ENCODE data around the gene ERCC8.

The ERCC8 gene

DNA sequence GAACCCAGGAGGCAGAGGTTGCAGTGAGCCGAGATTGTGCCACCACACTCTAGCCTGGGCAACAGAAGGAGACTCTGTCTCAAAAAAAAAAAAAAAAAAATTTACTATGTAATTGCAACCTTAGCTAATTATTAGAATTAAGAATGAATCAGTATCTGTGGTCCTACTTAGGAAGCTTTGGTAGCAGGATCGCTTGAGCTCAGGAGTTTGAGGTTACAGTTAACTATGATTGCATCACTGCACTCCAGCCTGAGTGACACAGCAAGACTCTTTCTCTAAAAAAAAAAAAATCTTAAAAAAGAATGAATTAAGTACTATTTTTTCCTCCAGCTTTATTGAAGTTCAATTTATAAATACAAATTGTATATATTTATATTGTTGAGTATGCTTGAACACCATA is 16.8 kb upstream of the ERCC8 start:
- no peak overlapping the region for H3K4me3 ChIP-seq (ENCODE audit: low read depth, low read length)
- H3K9me3 ChIP-seq (ENCODE audit: control insufficient read depth, insufficient read depth, low read length): no peaks in the 10 kb centered on the region
- H3K27ac ChIP-seq (ENCODE audit: low read depth, low read length): no peak overlapping the region
- H3K36me3 ChIP-seq (ENCODE audit: control insufficient read depth, insufficient read depth, low read length): no peaks in the 10 kb centered on the region
- no peaks in the 10 kb centered on the region for H3K4me1 ChIP-seq (ENCODE audit: control insufficient read depth, insufficient read depth, low read length)
- no peaks in the 10 kb centered on the region for H3K27me3 ChIP-seq (ENCODE audit: control insufficient read depth, insufficient read depth, low read length)
- no peak overlapping the region for H3K9ac ChIP-seq (ENCODE audit: low read depth, low read length)

DNA sequence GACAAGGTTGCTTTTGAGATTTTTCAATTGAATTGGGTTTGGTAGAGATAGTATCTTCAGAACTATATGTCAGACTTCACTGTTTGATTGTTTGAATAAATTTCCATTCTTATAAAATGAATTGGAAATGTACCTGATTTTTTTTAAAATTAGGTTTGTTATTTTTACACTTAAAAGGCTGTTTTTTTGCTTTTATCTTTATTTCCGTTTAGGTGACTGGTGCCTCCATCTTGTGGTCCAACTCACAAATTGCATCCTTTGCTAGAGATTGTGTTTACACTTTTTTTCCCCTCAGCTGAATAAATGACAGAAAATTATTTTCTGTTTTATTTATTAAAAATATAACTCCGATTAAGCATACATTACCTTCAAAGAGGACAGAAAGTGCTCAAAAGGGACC is 15.7 kb upstream of the ERCC8 start:
- Histone ChIP-seq H3K9me3 (ENCODE audit: control insufficient read depth, insufficient read depth, low read length) (no peaks in the 10 kb centered on the region), H3K4me3 (ENCODE audit: low read depth, low read length) (no peak overlapping the region), H3K27me3 (ENCODE audit: control insufficient read depth, insufficient read depth, low read length) (no peaks in the 10 kb centered on the region), H3K4me1 (ENCODE audit: control insufficient read depth, insufficient read depth, low read length) (no peaks in the 10 kb centered on the region), H3K9ac (ENCODE audit: low read depth, low read length) (no peak overlapping the region), H3K36me3 (ENCODE audit: control insufficient read depth, insufficient read depth, low read length) (no peaks in the 10 kb centered on the region), H3K27ac (ENCODE audit: low read depth, low read length) (no peak overlapping the region)

DNA sequence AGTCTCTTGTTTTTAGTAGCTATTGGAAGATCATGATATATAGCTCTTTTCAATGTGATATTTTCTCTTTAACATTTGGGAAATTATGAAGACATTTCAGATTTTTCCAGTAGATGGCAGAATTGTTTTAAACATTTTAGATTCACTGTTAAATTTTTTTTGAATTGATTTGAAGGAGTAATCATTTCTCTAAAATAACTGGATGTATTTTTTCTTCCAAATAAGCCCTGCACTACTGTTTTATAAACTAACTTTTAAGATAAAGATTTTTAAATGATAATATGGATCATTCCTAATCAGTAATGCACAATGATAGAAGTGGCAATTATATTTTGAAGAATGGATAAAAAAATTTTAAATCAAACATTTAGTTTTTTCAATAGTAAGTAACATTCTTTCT is 14.3 kb upstream of the ERCC8 start:
- Histone ChIP-seq H3K9me3 (ENCODE audit: control insufficient read depth, insufficient read depth, low read length) (no peaks in the 10 kb centered on the region), H3K4me3 (ENCODE audit: low read depth, low read length) (no peak overlapping the region), H3K27ac (ENCODE audit: low read depth, low read length) (no peak overlapping the region), H3K4me1 (ENCODE audit: control insufficient read depth, insufficient read depth, low read length) (peaks cover 2% of the 10 kb centered on the region), H3K27me3 (ENCODE audit: control insufficient read depth, insufficient read depth, low read length) (no peaks in the 10 kb centered on the region), H3K9ac (ENCODE audit: low read depth, low read length) (no peak overlapping the region), H3K36me3 (ENCODE audit: control insufficient read depth, insufficient read depth, low read length) (no peaks in the 10 kb centered on the region)

GRCh38 chr5:60958712-60959111 is 13.8 kb upstream of the ERCC8 start:
- H3K27me3 ChIP-seq (ENCODE audit: control insufficient read depth, insufficient read depth, low read length): no peaks in the 10 kb centered on the region
- no peaks in the 10 kb centered on the region for H3K36me3 ChIP-seq (ENCODE audit: control insufficient read depth, insufficient read depth, low read length)
- peaks cover 6% of the 10 kb centered on the region for H3K4me1 ChIP-seq (ENCODE audit: control insufficient read depth, insufficient read depth, low read length)
- no peaks in the 10 kb centered on the region for H3K9me3 ChIP-seq (ENCODE audit: control insufficient read depth, insufficient read depth, low read length)
- H3K27ac ChIP-seq (ENCODE audit: low read depth, low read length): no peak overlapping the region
- H3K9ac ChIP-seq (ENCODE audit: low read depth, low read length): no peak overlapping the region
- no peak overlapping the region for H3K4me3 ChIP-seq (ENCODE audit: low read depth, low read length)

DNA sequence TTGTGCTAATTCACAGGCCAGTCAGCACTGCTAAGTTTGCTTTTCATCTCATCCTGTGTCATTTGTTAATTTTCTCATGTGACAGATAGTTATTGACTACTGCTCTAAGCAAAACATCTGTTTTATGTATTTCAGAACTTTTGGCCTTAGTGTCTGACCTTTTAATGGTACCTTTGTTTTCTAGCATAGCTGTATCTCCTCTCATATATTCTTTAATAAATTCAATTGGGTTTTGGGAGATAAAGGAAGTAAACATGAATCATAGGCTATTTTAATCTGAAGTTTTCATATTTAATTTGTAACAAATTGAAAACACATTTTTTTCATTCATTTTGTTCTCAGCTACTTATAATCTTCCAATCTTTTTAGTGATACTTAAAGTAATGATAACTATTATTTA is 13.2 kb upstream of the ERCC8 start:
- H3K27me3 ChIP-seq (ENCODE audit: control insufficient read depth, insufficient read depth, low read length): no peaks in the 10 kb centered on the region
- H3K4me3 ChIP-seq (ENCODE audit: low read depth, low read length): no peak overlapping the region
- no peak overlapping the region for H3K27ac ChIP-seq (ENCODE audit: low read depth, low read length)
- H3K9me3 ChIP-seq (ENCODE audit: control insufficient read depth, insufficient read depth, low read length): no peaks in the 10 kb centered on the region
- no peaks in the 10 kb centered on the region for H3K36me3 ChIP-seq (ENCODE audit: control insufficient read depth, insufficient read depth, low read length)
- H3K9ac ChIP-seq (ENCODE audit: low read depth, low read length): no peak overlapping the region
- peaks cover 6% of the 10 kb centered on the region for H3K4me1 ChIP-seq (ENCODE audit: control insufficient read depth, insufficient read depth, low read length)

DNA sequence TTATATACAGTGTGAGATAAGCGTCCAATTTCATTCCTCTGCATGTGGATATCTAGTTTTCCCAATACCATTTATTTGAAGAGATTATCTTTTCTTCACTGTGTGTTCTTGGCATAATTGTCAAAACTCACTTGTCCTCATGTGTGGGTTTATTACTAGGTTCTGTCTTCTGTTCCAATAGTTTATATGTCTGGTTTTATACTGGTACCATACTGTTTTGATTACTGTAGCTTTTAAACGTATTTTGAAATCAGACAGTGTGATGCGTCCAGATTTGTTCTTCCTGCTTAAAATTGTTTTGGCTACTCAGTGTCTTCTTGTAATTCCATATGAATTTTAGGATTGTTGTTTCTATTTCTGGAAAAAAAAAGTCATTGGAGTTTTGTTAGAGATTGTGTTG is 10.4 kb upstream of the ERCC8 start:
- Histone ChIP-seq H3K4me1 (ENCODE audit: control insufficient read depth, insufficient read depth, low read length) (peaks cover 6% of the 10 kb centered on the region), H3K36me3 (ENCODE audit: control insufficient read depth, insufficient read depth, low read length) (no peaks in the 10 kb centered on the region), H3K9me3 (ENCODE audit: control insufficient read depth, insufficient read depth, low read length) (no peaks in the 10 kb centered on the region), H3K27me3 (ENCODE audit: control insufficient read depth, insufficient read depth, low read length) (no peaks in the 10 kb centered on the region), H3K27ac (ENCODE audit: low read depth, low read length) (no peak overlapping the region), H3K4me3 (ENCODE audit: low read depth, low read length) (no peak overlapping the region), H3K9ac (ENCODE audit: low read depth, low read length) (no peak overlapping the region)

- H3K4me3 ChIP-seq (ENCODE audit: low read depth, low read length): no peak overlapping the region
Observed at GRCh38 chr5:60948738-60949137, 3.9 kb upstream of the ERCC8 start.

GRCh38 chr5:60945813-60946187 is 930 bp upstream of the ERCC8 start:
- Histone ChIP-seq H3K4me1 (ENCODE audit: control insufficient read depth, insufficient read depth, low read length) (peaks cover 10% of the 10 kb centered on the region), H3K9me3 (ENCODE audit: control insufficient read depth, insufficient read depth, low read length) (no peaks in the 10 kb centered on the region), H3K27me3 (ENCODE audit: control insufficient read depth, insufficient read depth, low read length) (peaks cover 7% of the 10 kb centered on the region), H3K4me3 (ENCODE audit: low read depth, low read length) (peak overlapping the region; percentile 93), H3K9ac (ENCODE audit: low read depth, low read length) (peak overlapping the region; percentile 50), H3K36me3 (ENCODE audit: control insufficient read depth, insufficient read depth, low read length) (0 out of 2 replicates have a peak, but pooled peaks cover 2% of the 10 kb centered on the region), H3K27ac (ENCODE audit: low read depth, low read length) (no peak overlapping the region)

More at GRCh38 chr5:60948738-60949137, 3.9 kb upstream of the ERCC8 start:
- peaks cover 10% of the 10 kb centered on the region for H3K4me1 ChIP-seq (ENCODE audit: control insufficient read depth, insufficient read depth, low read length)
- no peak overlapping the region for H3K27ac ChIP-seq (ENCODE audit: low read depth, low read length)
- no peak overlapping the region for H3K9ac ChIP-seq (ENCODE audit: low read depth, low read length)
- H3K27me3 ChIP-seq (ENCODE audit: control insufficient read depth, insufficient read depth, low read length): peaks cover 7% of the 10 kb centered on the region
- H3K36me3 ChIP-seq (ENCODE audit: control insufficient read depth, insufficient read depth, low read length): no peaks in the 10 kb centered on the region
- no peaks in the 10 kb centered on the region for H3K9me3 ChIP-seq (ENCODE audit: control insufficient read depth, insufficient read depth, low read length)

DNA sequence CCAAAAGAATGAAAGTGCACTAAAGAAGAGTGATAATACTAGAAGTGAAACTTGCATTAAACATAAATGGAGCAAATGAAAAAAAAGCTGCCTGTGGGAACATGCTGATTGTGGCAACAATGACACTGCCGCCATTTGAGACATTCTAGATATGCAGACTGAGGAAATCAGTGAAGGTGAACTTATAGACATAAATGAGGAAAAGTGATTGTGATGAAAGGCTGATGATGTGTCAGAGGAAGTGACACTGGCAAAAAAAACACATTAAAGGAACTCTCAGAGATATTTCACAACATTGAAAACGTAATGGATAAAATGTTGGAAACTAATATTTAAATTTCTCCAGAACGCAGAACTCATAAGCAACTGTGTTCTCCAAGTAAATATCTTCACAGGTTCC is 1.2 kb downstream of the ERCC8 start:
- H3K4me1 ChIP-seq (ENCODE audit: control insufficient read depth, insufficient read depth, low read length): peaks cover 10% of the 10 kb centered on the region
- no peaks in the 10 kb centered on the region for H3K9me3 ChIP-seq (ENCODE audit: control insufficient read depth, insufficient read depth, low read length)
- no peak overlapping the region for H3K9ac ChIP-seq (ENCODE audit: low read depth, low read length)
- H3K27ac ChIP-seq (ENCODE audit: low read depth, low read length): no peak overlapping the region
- H3K27me3 ChIP-seq (ENCODE audit: control insufficient read depth, insufficient read depth, low read length): peaks cover 7% of the 10 kb centered on the region
- H3K4me3 ChIP-seq (ENCODE audit: low read depth, low read length): peak overlapping the region; percentile 93; the same call in 1 of the 2 replicates
- peaks cover 10% of the 10 kb centered on the region; the same call in 1 of the 2 replicates for H3K36me3 ChIP-seq (ENCODE audit: control insufficient read depth, insufficient read depth, low read length)

DNA sequence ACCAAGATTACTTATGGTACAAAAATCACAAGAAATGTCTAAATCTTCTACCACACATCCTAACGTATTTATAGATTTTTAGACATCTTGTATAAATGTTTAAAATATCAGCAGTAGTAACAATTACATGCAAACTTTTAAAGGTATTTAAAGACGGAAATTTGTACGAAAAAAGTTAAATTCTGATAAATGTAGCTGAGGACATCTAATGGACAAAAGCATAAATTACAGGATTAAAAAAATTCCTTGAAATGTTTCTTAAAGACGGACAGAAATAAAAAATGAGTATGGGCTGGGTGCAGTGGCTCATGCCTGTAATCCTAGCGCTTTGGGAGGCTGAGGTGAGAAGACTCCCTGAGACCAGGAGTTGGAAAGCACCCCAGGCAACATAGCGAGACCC is 15.8 kb downstream of the ERCC8 start:
- H3K4me3 ChIP-seq (ENCODE audit: low read depth, low read length): no peak overlapping the region
- no peak overlapping the region for H3K9ac ChIP-seq (ENCODE audit: low read depth, low read length)
- no peaks in the 10 kb centered on the region for H3K4me1 ChIP-seq (ENCODE audit: control insufficient read depth, insufficient read depth, low read length)
- no peaks in the 10 kb centered on the region for H3K27me3 ChIP-seq (ENCODE audit: control insufficient read depth, insufficient read depth, low read length)
- H3K9me3 ChIP-seq (ENCODE audit: control insufficient read depth, insufficient read depth, low read length): no peaks in the 10 kb centered on the region
- peaks cover 36% of the 10 kb centered on the region for H3K36me3 ChIP-seq (ENCODE audit: control insufficient read depth, insufficient read depth, low read length)
- H3K27ac ChIP-seq (ENCODE audit: low read depth, low read length): no peak overlapping the region

GRCh38 chr5:60927450-60927849 is 17.4 kb downstream of the ERCC8 start:
- no peak overlapping the region for H3K4me3 ChIP-seq (ENCODE audit: low read depth, low read length)

DNA sequence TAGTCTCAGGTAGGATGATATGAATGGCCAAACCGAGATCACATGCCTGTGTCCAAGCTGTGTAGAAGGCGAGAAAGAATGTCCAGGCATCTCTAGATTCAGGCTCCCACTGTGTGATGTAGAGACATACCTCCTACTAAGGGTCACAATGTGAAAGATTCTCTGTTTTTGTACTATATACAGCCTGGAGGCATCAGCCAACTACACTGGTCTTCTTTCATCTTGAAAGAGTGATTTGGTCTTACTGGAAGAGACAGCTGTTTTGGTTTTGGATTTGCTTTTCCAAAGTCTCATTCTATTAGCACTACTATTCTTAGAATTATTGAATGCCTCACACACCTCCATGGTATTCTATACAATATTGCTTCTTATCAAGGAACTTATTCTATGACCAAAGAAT is 26.4 kb downstream of the ERCC8 start:
- Histone ChIP-seq H3K27ac (ENCODE audit: low read depth, low read length) (no peak overlapping the region), H3K4me3 (ENCODE audit: low read depth, low read length) (no peak overlapping the region), H3K27me3 (ENCODE audit: control insufficient read depth, insufficient read depth, low read length) (no peaks in the 10 kb centered on the region), H3K9me3 (ENCODE audit: control insufficient read depth, insufficient read depth, low read length) (no peaks in the 10 kb centered on the region), H3K36me3 (ENCODE audit: control insufficient read depth, insufficient read depth, low read length) (peaks cover 30% of the 10 kb centered on the region), H3K9ac (ENCODE audit: low read depth, low read length) (no peak overlapping the region), H3K4me1 (ENCODE audit: control insufficient read depth, insufficient read depth, low read length) (no peaks in the 10 kb centered on the region)

More at GRCh38 chr5:60927450-60927849, 17.4 kb downstream of the ERCC8 start:
- Histone ChIP-seq H3K4me1 (ENCODE audit: control insufficient read depth, insufficient read depth, low read length) (no peaks in the 10 kb centered on the region), H3K27me3 (ENCODE audit: control insufficient read depth, insufficient read depth, low read length) (no peaks in the 10 kb centered on the region), H3K36me3 (ENCODE audit: control insufficient read depth, insufficient read depth, low read length) (peaks cover 39% of the 10 kb centered on the region), H3K9me3 (ENCODE audit: control insufficient read depth, insufficient read depth, low read length) (no peaks in the 10 kb centered on the region), H3K27ac (ENCODE audit: low read depth, low read length) (no peak overlapping the region), H3K9ac (ENCODE audit: low read depth, low read length) (no peak overlapping the region)
